Measurements from ENCODE around the gene ABI3BP. TPM values are rescaled to one million over a fixed set of nuclear protein-coding genes. Genes with fewer than 3 reads are reported as not detected.

The ABI3BP gene
- total RNA-seq, 1 experiment from 2014 or later, result 0.15 TPM

DNA sequence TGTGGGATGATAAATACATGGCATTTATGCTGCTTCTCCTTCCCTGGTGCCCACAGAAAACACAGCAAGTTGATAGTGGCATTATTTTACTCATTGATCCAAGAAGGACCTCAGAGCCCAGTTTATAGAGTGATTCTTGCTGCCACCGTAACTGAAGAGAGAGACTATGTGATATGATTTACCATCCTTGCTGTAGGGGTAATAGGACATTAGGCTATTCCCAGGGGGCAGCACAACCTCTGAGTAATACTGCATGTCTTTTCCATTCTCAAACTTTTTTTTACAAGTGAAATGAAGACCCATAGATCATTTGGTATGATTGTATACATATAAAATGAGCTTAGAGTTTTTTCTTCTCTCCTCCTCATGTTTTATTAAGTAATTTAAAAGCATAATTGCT, 136.4 kb downstream of the ABI3BP start:
- no TSS peak for BruUV-seq (replicated peaks)
- Histone ChIP-seq H3K36me3 (ENCODE audit: control insufficient read depth in 1 of 2, insufficient read depth in 2 of 2, low read length in 2 of 2) (no peaks in the 10 kb centered on the region), H3K9ac (ENCODE audit: low read length) (no peak overlapping the region), H3K4me1 (ENCODE audit: control insufficient read depth in 1 of 2, insufficient read depth in 2 of 2, low read length in 2 of 2) (no peaks in the 10 kb centered on the region), H4K20me1 (ENCODE audit: insufficient read depth) (no peaks in the 10 kb centered on the region), H3K27ac (ENCODE audit: low read depth, low read length) (no peak overlapping the region), H3K79me2 (ENCODE audit: insufficient read depth, low read length) (no peaks in the 10 kb centered on the region), H3K9me3 (ENCODE audit: control insufficient read depth in 1 of 2, insufficient read depth in 1 of 2, low read depth in 1 of 2, low read length in 2 of 2) (no peaks in the 10 kb centered on the region), H3K27me3 (ENCODE audit: insufficient read depth, low read length) (no peaks in the 10 kb centered on the region), H2AFZ (ENCODE audit: low read depth, low read length, poor library complexity, severe bottlenecking) (no peak overlapping the region), H3K4me3 (replicated peaks in 1 of 2; ENCODE audit: low read depth in 1 of 2, low read length in 2 of 2) (no peak overlapping the region), H3K9me2 (ENCODE audit: insufficient read depth) (no peaks in the 10 kb centered on the region), H3K4me2 (ENCODE audit: low read length) (no peak overlapping the region)
- CTCF ChIA-PET, result no interaction called here
- DNase-seq (ENCODE audit: low read depth, low spot score) (no peak), ATAC-seq (no peak)
- intact Hi-C loops (cut with micrococcal nuclease), result no loop called here
- TF ChIP-seq ZFX (IDR thresholded peaks at IDR 0.05) (no peak), FOSL1 (IDR thresholded peaks at IDR 0.05; ENCODE audit: low read depth) (no peak), ELF1 (IDR thresholded peaks at IDR 0.05; ENCODE audit: borderline replicate concordance, low read depth) (no peak), SIN3A (IDR thresholded peaks at IDR 0.05; ENCODE audit: low read depth) (no peak), SP1 (IDR thresholded peaks at IDR 0.05; ENCODE audit: low read depth) (no peak), CBX3 (IDR thresholded peaks at IDR 0.05; ENCODE audit: low read depth) (no peak), EZH2 (IDR thresholded peaks at IDR 0.05) (no peak), YY1 (IDR thresholded peaks at IDR 0.05; ENCODE audit: extremely low read depth, insufficient replicate concordance, low read depth, low read length) (no peak), CEBPB (IDR thresholded peaks at IDR 0.05; ENCODE audit: low read depth) (no peak), ZNF274 (IDR thresholded peaks at IDR 0.05; ENCODE audit: low read depth, low read length) (no peak)
- TF ChIP-seq, protein P1, sequence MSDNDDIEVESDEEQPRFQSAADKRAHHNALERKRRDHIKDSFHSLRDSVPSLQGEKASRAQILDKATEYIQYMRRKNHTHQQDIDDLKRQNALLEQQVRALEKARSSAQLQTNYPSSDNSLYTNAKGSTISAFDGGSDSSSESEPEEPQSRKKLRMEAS (IDR thresholded peaks at IDR 0.05), result no peak
- RAD21 ChIA-PET (ENCODE audit: low non-redundant PET in 1 of 2, low total read pairs in 2 of 2, uncharacterized antibody in 2 of 2, unreplicated experiment in 2 of 2), result no interaction called here
- POLR2A ChIA-PET, result no interaction called here

DNA sequence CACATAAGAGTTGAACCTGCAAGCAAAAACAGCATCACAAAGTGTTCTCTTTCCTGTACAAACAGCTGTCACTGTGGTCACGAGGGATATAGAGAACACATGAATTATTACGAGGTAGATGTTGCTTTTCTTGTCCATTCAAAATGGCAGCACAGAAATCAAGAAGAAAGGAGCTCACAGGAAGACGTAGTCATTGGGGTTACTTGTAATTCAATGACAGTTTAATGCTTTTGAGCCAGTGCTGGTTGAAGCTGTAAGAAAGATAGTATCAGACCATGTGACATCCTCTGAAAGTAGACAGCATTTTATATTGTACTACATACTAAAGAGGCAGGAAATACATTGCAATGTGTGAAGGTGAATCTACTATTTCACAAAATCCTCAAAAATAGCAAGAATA, 140.4 kb downstream of the ABI3BP start:
- H3K27ac ChIP-seq (ENCODE audit: low read depth, low read length), result no peak overlapping the region
- intact Hi-C loops (cut with micrococcal nuclease), result no loop called here
- H2AFZ ChIP-seq (ENCODE audit: low read depth, low read length, poor library complexity, severe bottlenecking), result no peak overlapping the region
- no TSS peak for BruUV-seq (replicated peaks)
- ChIA-PET CTCF (no interaction called here), RAD21 (ENCODE audit: low non-redundant PET in 1 of 2, low total read pairs in 2 of 2, uncharacterized antibody in 2 of 2, unreplicated experiment in 2 of 2) (no interaction called here), POLR2A (no interaction called here)
- no peaks in the 10 kb centered on the region for H3K9me3 ChIP-seq (ENCODE audit: control insufficient read depth in 1 of 2, insufficient read depth in 1 of 2, low read depth in 1 of 2, low read length in 2 of 2)
- no peaks in the 10 kb centered on the region for H3K79me2 ChIP-seq (ENCODE audit: insufficient read depth, low read length)
- no peak for TF ChIP-seq SP1 (IDR thresholded peaks at IDR 0.05; ENCODE audit: low read depth)
- TF ChIP-seq RAD21 (IDR thresholded peaks at IDR 0.05; ENCODE audit: low read depth), result no peak
- H3K4me1 ChIP-seq (ENCODE audit: control insufficient read depth in 1 of 2, insufficient read depth in 2 of 2, low read length in 2 of 2), result no peaks in the 10 kb centered on the region
- H3K9me2 ChIP-seq (ENCODE audit: insufficient read depth), result no peaks in the 10 kb centered on the region
- H3K27me3 ChIP-seq (ENCODE audit: insufficient read depth, low read length), result no peaks in the 10 kb centered on the region
- DNase-seq (ENCODE audit: low read depth, low spot score) (no peak), ATAC-seq (no peak)
- no peaks in the 10 kb centered on the region for H3K36me3 ChIP-seq (ENCODE audit: control insufficient read depth in 1 of 2, insufficient read depth in 2 of 2, low read length in 2 of 2)
- H4K20me1 ChIP-seq (ENCODE audit: insufficient read depth), result no peaks in the 10 kb centered on the region
- no peak overlapping the region for H3K4me3 ChIP-seq (replicated peaks in 1 of 2; ENCODE audit: low read depth in 1 of 2, low read length in 2 of 2)
- no peak overlapping the region for H3K4me2 ChIP-seq (ENCODE audit: low read length)
- H3K9ac ChIP-seq (ENCODE audit: low read length), result no peak overlapping the region
